ENCODE measurements around the gene CD160. TPM values are rescaled to one million over a fixed set of nuclear protein-coding genes. Genes with fewer than 3 reads are reported as not detected.

The CD160 gene
- total and polyA plus RNA-seq, 2 of the 13 experiments (the other 11 are each of a cell fraction or from before 2014, with no cell fraction given), result 0.09 TPM; not detected in 1

- TF ChIP-seq SATB2 (CRISPR knock-in tag; IDR thresholded peaks at IDR 0.05), result 0 out of 2 replicates have a peak, but pooled peaks have one; percentile 87
- TF ChIP-seq ZNF138 (CRISPR knock-in tag; IDR thresholded peaks at IDR 0.05; ENCODE audit: low read depth), result no peak
- TF ChIP-seq ZNF543 (CRISPR knock-in tag; IDR thresholded peaks at IDR 0.05), result no peak
- TF ChIP-seq ELF4 (CRISPR knock-in tag; IDR thresholded peaks at IDR 0.05; ENCODE audit: borderline replicate concordance), result no peak
- TF ChIP-seq, protein P1, sequence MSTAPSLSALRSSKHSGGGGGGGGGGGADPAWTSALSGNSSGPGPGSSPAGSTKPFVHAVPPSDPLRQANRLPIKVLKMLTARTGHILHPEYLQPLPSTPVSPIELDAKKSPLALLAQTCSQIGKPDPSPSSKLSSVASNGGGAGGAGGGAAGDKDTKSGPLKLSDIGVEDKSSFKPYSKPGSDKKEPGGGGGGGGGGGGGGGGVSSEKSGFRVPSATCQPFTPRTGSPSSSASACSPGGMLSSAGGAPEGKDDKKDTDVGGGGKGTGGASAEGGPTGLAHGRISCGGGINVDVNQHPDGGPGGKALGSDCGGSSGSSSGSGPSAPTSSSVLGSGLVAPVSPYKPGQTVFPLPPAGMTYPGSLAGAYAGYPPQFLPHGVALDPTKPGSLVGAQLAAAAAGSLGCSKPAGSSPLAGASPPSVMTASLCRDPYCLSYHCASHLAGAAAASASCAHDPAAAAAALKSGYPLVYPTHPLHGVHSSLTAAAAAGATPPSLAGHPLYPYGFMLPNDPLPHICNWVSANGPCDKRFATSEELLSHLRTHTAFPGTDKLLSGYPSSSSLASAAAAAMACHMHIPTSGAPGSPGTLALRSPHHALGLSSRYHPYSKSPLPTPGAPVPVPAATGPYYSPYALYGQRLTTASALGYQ (CRISPR knock-in tag; IDR thresholded peaks at IDR 0.05), result peak; percentile 59; the same call in 1 of the 2 replicates
- TF ChIP-seq ZNF142 (CRISPR knock-in tag; IDR thresholded peaks at IDR 0.05), result no peak
- no peak for TF ChIP-seq KDM1A (CRISPR knock-in tag; IDR thresholded peaks at IDR 0.05)
- no peak for TF ChIP-seq TBP (CRISPR knock-in tag; IDR thresholded peaks at IDR 0.05)
- no peak for TF ChIP-seq SIN3A (IDR thresholded peaks at IDR 0.05; ENCODE audit: borderline replicate concordance, low read depth, low read length)
- no peak for TF ChIP-seq IRX3 (CRISPR knock-in tag; IDR thresholded peaks at IDR 0.05; ENCODE audit: borderline replicate concordance, low read depth)
- peak; percentile 80; the same call in 1 of the 2 replicates for TF ChIP-seq ZNF710 (CRISPR knock-in tag; IDR thresholded peaks at IDR 0.05; ENCODE audit: borderline replicate concordance)
- TF ChIP-seq HOXA3 (CRISPR knock-in tag; IDR thresholded peaks at IDR 0.05), result peak; percentile 49; the same call in 1 of the 2 replicates
- no peak for TF ChIP-seq ZNF589 (CRISPR knock-in tag; conservative IDR thresholded peaks at IDR 0.05)
- TF ChIP-seq ZNF230 (CRISPR knock-in tag; IDR thresholded peaks at IDR 0.05), result no peak
- TF ChIP-seq TCF7L2 (IDR thresholded peaks at IDR 0.05; ENCODE audit: low read depth, low read length), result no peak
- TF ChIP-seq ZNF768 (CRISPR knock-in tag; IDR thresholded peaks at IDR 0.05), result no peak
- peak; percentile 70 for TF ChIP-seq PHF21A (CRISPR knock-in tag; IDR thresholded peaks at IDR 0.05)
Measured at GRCh38 chr1:145711213-145711651, 8.1 kb upstream of the CD160 start (continued).
